GM19025 (cell line): ENCODE measurements around the gene FLT1.

Experiments
- ATAC-seq: cut with Tn5 transposase; IDR thresholded peaks from one replicate; pipeline ENCODE4 v1.9.1; 2021; ENCODE audit warnings: mild to moderate bottlenecking, low read depth, moderate library complexity; ENCODE audit not compliant: unreplicated experiment

Gene FLT1

DNA sequence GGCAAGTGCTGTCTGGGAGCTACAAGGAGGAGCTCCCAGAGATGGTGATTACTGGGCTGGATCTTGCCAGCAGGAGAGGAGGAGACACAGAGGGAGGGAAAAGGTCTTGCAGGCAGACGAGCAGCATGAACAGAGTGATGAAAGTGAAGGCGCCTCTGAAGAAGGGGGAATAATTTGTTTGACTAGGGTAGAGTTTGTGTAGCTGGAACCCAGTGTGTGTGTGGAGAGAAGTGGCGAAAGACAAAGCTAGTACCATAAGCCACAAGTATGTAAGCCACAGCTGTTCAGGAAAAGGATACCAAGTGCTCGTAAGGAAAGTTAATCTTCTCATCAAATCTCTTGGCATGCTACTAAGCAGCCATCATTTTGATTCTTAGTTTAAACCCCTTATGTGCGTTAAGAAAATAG lies 5.4 kb downstream of the FLT1 start:
- no peak for ATAC-seq

DNA sequence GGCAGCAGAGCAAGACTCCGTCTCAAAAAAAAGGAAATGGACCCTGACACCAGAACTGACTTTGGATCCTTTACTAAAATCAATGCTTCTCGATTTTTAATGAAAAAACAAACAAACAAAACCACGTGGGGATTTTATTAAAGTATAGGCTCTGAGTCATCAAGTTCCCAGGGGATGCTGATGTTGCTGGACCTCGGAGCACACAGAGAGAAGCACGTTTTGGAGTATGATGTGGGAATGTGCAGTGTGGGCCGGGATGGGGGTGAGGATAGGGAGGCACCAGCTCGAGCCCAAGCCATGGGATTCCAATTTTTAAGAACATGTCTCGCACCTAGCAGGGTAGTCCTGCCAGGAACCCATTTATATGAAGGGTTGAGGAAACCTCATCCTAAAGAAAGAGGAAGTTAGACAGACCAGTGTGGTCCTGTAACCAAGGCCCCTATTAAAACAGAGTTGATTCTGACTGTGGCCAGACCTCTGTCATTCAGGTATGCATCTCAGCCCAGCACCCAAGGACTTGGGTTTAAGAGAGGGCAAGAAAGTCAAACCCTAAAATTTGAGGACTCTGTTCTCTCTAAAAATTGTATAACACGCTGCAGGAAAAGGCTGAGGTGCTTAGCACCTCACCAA lies 6.4 kb downstream of the FLT1 start:
- ATAC-seq, result no peak

DNA sequence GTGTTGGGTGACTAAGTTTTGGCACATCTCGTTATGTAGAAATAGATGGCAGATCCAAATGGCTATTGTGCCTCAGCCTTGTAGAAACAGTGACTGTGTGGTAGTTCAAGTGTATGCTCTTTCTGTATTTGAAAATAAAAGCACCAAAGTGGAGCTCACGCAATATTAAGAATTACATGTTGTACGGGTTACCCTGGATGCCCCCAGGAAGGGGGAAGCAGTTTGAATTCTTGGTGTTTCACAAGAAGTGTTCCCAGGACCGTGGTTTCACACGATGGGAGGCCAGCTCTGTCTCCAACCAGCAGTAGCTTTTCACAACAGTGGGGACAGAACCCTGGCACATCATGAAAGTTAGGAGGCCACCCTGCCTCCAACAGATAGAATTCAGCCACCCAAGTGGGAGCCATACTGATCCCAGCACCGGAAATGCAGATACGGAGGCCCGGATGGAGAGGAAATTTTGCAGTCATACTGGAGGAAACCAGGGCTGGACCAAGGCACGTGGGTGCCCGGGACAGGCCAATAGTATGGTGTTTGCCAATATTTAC lies 8.9 kb downstream of the FLT1 start:
- ATAC-seq, result no peak

DNA sequence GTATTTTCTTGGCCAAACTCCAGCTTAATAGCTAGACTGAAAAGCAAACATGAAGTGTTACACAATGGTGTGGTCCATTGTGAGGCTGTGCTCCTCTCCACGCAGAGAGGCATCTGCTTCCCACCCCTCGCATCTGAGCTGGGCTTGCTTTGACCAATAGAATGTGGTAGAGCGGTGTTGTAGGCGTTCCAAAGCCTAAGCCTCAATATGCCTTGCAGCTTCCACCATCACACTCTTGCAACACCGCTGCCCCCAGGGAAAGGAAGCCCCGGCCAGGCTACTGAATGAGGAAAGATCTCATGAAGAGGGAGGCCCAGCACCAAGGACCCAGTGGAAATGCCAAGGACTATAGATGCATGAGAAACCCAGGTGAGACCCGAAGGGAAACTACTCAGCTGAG lies 9.4 kb downstream of the FLT1 start:
- no peak for ATAC-seq

DNA sequence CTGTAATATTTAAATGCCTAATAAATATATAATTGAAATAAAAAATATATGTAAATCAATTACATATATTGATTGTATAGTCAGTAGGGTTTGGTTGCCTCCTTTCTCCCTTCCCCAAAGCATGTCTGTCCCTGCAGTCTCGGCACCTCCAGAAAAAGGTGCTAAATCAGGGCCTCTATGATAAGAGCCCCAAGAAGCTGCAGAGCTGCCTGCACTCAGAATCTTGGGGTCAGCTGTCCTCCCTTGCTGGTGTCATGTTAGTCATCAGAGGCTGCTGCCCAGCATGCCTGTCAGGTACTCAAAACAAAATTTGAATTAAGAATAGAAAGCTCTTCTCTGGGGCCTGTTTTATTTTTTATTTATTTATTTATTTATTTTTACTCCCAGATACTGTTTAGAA lies 9.8 kb downstream of the FLT1 start:
- no peak for ATAC-seq

DNA sequence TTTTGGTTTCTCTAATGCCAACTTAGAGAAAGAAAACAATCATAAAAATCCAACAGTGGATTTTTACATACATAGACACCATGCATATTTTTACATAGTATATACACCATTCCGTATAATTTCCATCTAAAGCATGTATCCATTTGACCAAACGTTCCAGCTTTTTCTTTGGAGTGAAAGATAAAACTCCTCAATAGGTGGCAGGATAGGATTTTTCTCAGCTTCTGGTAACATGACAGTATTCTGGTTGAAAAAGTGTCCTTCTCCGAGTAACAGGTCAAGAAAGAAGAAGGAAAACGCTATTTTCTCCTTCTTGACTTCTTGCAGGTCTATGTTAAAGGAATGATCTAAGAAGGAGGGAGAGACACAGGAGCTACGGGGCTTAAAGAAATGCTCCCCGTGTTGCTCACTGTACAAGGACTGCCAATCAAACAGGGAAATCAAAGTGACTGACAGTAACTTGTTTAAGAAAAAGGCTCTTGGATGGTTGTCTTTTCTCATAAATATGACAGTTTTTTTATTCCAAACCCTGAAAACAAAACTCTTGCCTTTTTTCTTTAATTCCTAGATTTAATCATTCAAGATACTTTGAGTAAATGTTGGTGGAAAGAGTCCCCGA lies 11.5 kb downstream of the FLT1 start:
- no peak for ATAC-seq

DNA sequence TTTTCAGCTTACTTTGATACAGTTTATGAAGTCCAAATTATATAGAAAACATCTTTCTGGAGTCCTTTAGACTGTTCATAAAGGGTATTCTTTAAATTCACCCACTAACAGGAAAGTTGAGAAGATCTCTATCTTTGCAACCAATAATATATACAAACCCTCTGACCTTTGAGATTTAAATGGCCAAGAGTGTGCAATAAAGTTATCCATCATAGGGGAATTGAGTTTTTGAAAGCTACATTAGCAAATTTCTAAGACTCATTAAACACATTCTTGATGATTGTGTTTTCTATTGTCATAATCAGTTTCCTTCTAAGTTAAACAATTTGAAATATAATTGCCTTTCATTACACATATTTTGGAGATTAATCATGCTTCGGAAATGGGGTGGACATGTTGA lies 15.9 kb downstream of the FLT1 start:
- ATAC-seq, result no peak

DNA sequence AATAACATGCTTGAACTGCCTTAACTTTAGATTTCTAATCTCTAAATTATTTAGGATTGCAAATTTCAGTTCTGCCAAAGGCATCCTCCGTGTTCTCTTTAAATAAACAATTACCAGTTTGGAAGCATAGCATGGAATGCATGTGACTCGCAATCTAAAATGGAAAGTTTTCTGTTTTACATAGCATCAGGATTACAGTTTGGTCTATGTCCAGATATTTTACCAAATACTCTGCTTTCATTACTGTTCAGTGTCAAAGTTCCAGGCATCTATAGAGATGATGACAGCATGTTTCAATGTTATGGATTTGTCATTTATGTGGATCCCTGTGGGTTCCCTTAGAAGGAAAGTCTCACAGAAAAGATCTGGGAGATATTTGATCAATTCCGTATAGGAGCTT lies 16.8 kb downstream of the FLT1 start:
- ATAC-seq, result no peak

DNA sequence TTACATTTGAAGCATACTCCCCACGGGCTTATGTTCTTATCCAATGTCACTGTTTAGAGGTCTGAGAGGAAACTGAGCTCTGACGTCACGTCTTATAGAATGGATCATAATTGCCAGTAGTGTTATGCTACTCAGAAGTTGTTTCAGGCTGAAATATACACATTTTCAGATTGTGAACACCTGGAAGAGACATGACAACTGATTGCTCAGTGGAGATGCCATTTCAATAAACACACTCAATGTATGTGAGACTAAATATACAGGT lies 17.3 kb downstream of the FLT1 start:
- no peak for ATAC-seq

DNA sequence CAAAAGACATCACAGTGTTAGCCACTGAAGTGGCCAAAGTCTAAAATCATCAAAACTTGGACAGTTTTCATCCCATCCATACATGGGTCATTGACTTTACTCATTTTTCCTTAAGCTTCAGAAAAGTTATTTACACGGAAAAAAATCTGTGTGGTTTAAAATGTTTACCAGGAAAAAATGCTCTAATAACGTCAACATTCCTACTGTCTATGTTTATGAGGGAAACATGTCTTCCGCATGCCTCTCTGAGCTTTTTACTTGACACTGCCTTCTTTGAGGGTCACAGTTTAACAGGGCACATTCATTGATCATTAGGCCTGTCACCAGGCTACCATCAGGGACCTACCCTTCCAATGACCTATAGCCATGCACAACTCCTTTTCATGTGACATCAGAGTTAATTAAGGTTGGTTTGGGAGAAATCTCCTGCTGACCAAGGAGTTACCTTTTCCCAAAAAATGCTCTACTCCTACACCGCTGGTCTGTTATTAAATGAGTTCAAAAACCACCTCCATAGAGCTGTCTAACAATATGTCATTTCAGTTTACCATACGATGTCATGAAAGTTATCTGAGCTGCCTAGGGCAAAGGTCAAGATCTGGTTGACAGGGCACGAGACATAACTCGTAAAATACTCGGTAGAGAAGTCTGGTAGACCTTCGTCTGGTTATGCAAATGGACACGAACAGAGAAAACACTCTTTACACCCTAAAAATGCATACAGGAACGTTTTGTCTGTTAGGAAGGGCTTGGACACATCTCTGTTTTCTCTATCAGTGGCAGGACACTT lies 17.8 kb downstream of the FLT1 start:
- ATAC-seq, result no peak

DNA sequence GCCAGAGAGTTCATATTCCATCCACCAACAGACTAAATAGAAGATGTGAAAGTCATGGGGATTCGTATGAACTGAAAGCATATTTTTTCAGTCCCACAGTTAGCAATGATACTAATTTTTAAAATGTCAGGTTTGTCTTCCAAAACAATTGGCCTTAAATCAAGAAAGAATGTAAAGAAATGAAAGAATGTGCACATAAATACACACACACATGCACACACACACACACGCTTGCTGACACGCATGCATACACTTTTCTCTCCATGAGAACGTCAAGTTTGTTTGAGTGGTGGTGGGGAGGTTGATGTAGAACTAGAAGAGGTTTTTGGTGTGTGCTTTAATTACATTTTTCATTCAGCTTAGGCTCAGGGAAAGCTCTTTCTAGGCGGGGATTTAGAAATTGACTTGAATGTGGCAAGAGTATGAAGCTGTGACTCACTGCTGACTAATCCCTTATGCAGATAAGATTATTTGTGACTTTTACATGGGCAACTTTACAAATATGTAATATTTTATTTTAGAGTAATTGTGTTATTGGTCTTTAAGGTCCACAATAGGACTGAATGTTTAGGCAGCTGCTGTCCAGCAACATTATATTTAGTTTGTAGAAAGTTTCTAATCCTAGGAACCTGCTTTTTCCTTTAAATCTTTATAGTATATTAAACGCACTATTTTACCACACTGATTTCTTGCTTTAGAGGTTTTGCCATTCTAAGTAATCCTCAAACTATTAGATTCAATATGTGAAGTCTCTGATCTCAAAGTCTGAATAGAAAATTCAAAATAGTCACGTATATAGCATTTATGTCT lies 18.8 kb downstream of the FLT1 start:
- no peak for ATAC-seq

DNA sequence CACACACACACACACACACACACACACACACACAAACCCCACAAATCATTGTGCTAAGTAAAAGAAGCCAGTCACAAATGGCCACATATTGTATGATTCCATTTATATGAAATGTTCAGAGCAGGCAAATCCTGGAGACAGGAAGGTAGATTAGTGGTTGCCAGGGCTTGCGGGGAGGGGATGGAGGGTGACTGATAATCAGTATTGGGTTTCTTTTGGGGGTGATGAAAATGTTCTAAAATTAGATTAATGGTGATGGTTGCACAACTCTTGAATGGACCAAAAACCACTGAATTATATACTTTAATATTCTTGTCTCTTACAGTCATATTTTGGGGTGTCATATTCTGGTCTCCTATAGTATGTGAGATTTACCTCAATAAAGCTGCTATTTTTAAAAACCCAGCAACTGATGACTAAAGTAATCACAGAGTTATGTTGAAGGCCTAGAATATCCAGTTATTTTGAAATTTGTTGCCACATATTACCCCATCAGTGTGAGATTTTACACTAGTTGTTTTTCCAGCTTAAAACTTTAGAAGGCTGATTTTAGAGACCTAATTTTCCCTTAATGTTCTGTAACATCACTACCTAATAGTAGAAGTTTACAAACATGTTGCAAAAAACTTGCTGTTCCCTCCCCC lies 20.3 kb downstream of the FLT1 start:
- ATAC-seq, result no peak

DNA sequence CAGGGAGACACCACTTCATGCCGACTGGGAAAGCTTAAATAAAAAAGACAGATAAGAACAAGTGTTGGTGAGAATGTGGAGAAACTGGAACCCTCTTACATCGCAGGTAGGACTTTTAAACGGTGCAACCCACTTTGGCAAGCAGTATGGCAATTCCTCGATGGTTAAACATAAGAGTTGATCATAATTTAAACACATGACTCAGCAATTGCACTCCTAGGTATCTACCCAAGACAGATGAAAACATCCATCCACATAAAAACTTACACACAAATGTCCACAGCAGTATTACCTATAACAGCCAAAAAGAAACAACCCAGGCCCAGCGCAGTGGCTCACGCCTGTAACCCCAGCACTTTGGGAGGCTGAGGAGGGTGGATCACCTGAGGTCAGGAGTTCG lies 21.9 kb downstream of the FLT1 start:
- ATAC-seq, result no peak

DNA sequence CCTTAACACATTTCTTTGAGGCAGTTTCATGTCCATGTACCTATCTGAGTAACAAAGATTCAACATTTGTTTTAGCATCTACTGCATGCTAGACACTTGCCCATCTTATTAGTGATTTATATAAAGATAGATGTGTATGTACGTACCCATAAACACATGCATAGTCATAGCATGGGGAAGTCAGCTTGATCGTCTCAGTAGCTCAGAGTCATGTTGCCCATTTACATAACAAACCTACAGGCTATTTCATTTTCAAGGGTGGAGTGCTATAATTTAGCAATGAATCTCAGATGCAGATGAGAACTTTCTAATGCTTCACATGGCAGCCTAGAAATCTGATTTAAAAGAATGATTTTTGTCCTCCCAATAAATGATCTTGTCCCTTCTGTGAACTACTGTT lies 23.5 kb downstream of the FLT1 start:
- no peak for ATAC-seq

DNA sequence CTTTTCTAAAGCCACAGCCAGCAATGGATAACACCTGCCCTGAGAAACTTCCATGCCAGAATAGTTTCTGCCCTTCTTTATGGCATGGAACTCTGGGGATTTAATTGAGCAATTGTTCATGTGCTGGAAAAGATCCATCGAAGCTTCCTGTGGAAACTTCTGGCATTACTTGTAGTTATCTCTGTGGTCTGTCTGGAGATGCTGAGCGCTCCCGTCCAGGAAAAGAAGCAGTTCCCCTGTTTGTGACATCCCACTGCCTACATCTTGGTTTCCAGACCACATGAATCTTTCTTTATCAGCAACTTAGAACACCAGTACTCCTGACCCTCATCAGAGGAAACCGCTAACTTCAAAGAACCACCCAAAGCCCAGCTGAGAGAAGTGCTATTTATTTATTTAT lies 24.6 kb downstream of the FLT1 start:
- ATAC-seq, result no peak

DNA sequence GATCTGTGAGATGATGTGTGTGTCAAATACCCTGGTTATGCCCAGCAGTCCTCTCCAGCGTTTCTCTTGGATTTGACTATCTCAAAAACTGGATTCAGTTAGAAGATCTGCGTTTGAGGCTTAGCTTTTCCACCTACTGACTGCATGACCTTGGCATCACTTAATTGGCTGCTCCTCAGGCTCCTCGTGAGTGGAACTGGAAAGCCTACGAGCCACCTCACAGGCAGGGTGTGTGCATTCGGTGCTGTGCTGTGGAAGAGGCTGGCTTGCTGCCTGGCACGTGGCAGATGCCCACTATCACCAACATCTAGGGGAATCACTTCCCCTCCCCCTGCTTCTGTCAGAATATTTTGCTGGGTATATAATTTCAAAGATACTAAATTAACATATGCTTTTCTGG lies 25.6 kb downstream of the FLT1 start:
- no peak for ATAC-seq

DNA sequence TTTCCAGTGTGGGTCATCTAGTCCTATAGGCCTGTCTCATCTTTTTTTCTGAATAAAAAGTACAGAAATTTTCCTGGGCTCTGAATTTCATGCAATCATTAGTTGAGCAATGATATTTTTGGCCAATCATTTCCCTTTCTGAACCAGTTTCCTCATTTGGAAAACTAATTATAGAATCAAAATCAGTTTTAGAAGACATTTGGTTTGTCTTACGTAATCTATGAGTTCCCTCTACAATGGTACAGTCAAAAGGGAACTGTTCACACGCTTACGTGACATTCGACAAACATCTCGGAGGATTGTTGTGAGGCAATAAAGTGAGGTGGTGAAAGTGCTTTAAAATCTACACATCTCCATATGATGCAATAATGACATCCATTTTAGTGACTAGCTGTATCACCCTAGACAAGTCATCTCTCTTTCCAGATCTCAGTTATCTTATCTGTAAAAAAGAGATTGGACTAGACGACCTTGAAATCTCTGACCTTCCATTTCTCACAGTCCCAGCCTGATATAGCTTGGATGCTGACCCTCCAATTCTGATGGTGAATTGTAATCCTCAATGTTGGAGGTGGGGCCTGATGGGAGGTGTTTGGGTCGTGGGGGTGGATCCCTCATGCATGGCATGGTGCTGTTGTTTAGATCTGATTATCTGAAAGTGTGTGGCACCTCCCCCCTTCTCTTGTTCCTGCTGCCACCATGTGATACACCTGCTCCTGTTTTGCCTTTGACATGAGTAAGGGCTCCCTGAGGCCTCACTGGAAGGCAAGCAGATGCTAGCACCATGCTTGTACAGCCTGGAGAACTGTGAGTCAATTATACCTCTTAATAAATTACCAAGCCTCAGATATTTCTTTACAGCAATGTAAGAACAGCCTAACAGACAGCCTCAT lies 26.7 kb downstream of the FLT1 start:
- no peak for ATAC-seq

DNA sequence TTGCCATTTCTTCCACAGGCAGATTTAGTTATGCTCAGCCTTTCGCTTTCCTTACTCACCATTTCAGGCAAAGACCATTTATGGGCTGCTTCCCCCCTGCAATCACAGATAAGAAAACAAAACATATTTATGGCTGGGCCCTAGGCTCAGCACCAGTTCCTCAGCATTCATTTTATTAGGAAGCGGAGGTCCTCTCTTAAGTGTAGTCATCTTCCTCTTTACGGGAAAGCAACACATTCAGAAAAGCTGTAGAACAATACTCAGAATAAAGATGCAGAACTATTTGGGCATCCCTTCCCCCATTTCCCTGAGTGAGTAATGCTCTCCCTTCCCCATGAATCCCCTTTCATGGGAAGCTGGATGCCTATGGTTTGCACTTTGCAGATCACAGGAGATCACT lies 27.9 kb downstream of the FLT1 start:
- no peak for ATAC-seq

DNA sequence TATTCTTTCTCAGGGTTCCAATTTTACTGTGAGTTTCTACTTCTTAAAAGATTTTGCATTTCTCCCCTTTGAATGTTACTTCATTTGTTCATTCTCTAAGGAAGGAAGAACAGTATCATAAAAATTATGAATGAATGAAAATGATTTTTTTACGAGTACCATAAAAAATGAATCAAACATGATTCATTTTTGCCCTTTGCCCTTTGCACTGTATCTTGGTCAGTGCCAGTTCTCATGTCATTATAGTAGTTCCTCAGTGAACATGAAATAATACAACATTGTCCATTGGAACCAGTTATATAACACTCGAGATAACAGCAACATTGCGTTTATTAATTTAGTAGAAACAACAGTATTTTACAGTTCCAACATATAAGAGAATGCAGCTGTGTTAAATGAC lies 28.8 kb downstream of the FLT1 start:
- ATAC-seq, result no peak
